ENCODE measurements around the gene IL21R. TPM values are rescaled to one million over a fixed set of nuclear protein-coding genes. Genes with fewer than 3 reads are reported as not detected.
A peak's percentile ranks its signal among the peaks of the same experiment; 100 is the strongest.

Gene IL21R
- total RNA-seq, 1 donor from 2014 or later, result 167 TPM

DNA sequence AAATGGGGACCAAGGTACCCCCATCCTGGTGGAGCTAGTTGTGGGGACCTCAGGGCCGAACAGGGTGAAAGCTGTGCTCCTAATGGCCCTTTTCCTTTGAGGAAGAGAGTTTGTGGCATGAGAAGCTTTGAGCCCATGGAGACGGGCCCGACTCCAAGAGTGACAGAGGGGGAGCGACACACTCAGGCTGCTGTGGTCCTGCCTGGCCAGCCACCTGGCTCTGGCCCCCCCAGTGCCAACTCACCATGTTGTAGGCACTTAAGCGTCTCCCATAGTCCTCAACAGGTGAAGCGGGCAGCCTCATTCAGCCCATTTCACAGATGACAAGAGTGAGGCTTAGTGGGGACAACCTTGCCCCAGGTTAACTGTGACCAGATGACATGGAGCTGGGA lies 1.6 kb downstream of the IL21R start:
- POLR2A ChIA-PET, result interaction anchor here (0.9 to 13.6 kb wide), 12 partner anchors 15 to 172 kb away, joined by 3 to 1103 read pairs (median 7); no protein-coding TSS in a partner anchor
- TF ChIP-seq CTCF (IDR thresholded peaks at IDR 0.05), result no peak
- H3K4me1 Mint-ChIP-seq, result peaks cover 93% of the 10 kb centered on the region
- intact Hi-C loops (cut with micrococcal nuclease), result loop anchor here (1.0 to 2.0 kb wide), 3 partner anchors 23 to 85 kb away; no protein-coding TSS in a partner anchor
- CTCF ChIA-PET, result interaction anchor here (0.8 to 8.8 kb wide), 4 partner anchors 24 to 224 kb away, joined by 3 to 53 read pairs (median 8); no protein-coding TSS in a partner anchor
- no peaks in the 10 kb centered on the region for H3K9me3 Mint-ChIP-seq
- H3K4me3 Mint-ChIP-seq, result peak overlapping the region; percentile 99
- no peaks in the 10 kb centered on the region for H3K27me3 Mint-ChIP-seq
- ATAC-seq (ENCODE audit: low read depth), result no peak
- peak overlapping the region; percentile 96 for H3K27ac Mint-ChIP-seq
- no peak for DNase-seq
- H3K36me3 Mint-ChIP-seq (ENCODE audit: low read depth), result peaks cover 57% of the 10 kb centered on the region

DNA sequence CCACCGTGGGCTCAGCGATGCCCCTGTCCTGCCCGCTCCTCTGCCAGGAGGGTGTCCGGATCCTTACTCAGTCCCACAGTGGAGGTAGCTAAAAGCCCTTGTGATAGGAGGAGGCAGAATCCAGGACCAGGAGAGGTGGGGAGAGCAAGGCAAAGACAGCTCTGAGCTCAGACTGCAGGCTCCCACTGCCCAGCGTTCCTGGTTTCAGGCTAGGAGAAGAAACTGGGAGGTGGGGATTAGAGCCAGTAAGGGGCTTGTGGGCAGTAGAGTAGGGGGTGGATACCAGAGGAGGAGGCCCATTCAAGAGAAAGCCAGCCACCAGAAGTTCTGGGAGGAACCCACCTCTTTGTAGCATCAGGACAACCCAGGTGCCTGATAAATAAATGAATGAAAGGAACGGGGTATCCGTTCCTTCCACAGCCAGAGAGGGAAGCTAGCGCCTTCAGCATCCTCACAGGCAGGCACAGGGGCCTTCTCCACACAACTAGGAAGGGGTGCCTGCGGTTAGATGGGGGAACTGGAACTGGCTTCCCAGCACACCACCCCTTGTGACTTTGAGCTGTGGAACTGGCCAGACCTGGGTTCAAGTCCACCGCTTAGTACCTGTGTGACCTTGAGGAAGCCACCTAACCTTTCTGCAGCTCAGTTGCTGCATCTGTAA lies 2.3 kb downstream of the IL21R start:
- POLR2A ChIA-PET, result interaction anchor here (0.9 to 13.6 kb wide), 14 partner anchors 15 to 200 kb away, joined by 3 to 1103 read pairs (median 7); partner anchors contain the start of gene KDM8
- no peaks in the 10 kb centered on the region for H3K27me3 Mint-ChIP-seq
- H3K9me3 Mint-ChIP-seq, result no peaks in the 10 kb centered on the region
- peak overlapping the region; percentile 96 for H3K27ac Mint-ChIP-seq
- peaks cover 62% of the 10 kb centered on the region for H3K36me3 Mint-ChIP-seq (ENCODE audit: low read depth)
- peak overlapping the region; percentile 99 for H3K4me3 Mint-ChIP-seq
- DNase-seq, result no peak
- intact Hi-C loops (cut with micrococcal nuclease), result no loop called here
- H3K4me1 Mint-ChIP-seq, result peaks cover 91% of the 10 kb centered on the region
- no peak for TF ChIP-seq CTCF (IDR thresholded peaks at IDR 0.05)
- no peak for ATAC-seq (ENCODE audit: low read depth)
- CTCF ChIA-PET, result interaction anchor here (0.8 to 8.8 kb wide), 6 partner anchors 23 to 225 kb away, joined by 3 to 53 read pairs (median 4); no protein-coding TSS in a partner anchor

- ATAC-seq (ENCODE audit: low read depth) (peak; percentile 8), DNase-seq (peak; percentile 62)
- Mint-ChIP-seq H3K4me1 (peaks cover 89% of the 10 kb centered on the region), H3K27me3 (no peaks in the 10 kb centered on the region), H3K9me3 (no peaks in the 10 kb centered on the region), H3K27ac (peak overlapping the region; percentile 96), H3K36me3 (ENCODE audit: low read depth) (peaks cover 77% of the 10 kb centered on the region), H3K4me3 (peak overlapping the region; percentile 81)
- ChIA-PET CTCF (interaction anchor here (0.6 to 8.8 kb wide), 11 partner anchors 14 to 175 kb away, joined by 3 to 53 read pairs (median 3); no protein-coding TSS in a partner anchor), POLR2A (interaction anchor here (0.6 to 13.6 kb wide), 17 partner anchors 10 to 278 kb away, joined by 3 to 1103 read pairs (median 5); partner anchors contain the start of gene KDM8)
- intact Hi-C loops (cut with micrococcal nuclease), result no loop called here
- TF ChIP-seq CTCF (IDR thresholded peaks at IDR 0.05), result no peak
Observed at GRCh38 chr16:27405546-27406451, 3.8 kb downstream of the IL21R start.

GRCh38 chr16:27406511-27407128 lies 4.6 kb downstream of the IL21R start:
- H3K4me3 Mint-ChIP-seq, result peak overlapping the region; percentile 81
- ATAC-seq (ENCODE audit: low read depth), result no peak
- ChIA-PET POLR2A (interaction anchor here (0.5 to 13.6 kb wide), 14 partner anchors 8 to 213 kb away, joined by 3 to 1103 read pairs (median 6); partner anchors contain the start of gene KDM8), CTCF (interaction anchor here (0.6 to 8.8 kb wide), 8 partner anchors 8 to 176 kb away, joined by 3 to 53 read pairs (median 4); no protein-coding TSS in a partner anchor)
- TF ChIP-seq CTCF (IDR thresholded peaks at IDR 0.05), result no peak
- H3K36me3 Mint-ChIP-seq (ENCODE audit: low read depth), result peaks cover 84% of the 10 kb centered on the region
- intact Hi-C loops (cut with micrococcal nuclease), result no loop called here
- H3K4me1 Mint-ChIP-seq, result peaks cover 85% of the 10 kb centered on the region
- peak overlapping the region; percentile 96 for H3K27ac Mint-ChIP-seq
- no peaks in the 10 kb centered on the region for H3K27me3 Mint-ChIP-seq
- no peaks in the 10 kb centered on the region for H3K9me3 Mint-ChIP-seq
- no peak for DNase-seq
